Measurements from ENCODE around the gene EIF2B1.

EIF2B1 gene

DNA sequence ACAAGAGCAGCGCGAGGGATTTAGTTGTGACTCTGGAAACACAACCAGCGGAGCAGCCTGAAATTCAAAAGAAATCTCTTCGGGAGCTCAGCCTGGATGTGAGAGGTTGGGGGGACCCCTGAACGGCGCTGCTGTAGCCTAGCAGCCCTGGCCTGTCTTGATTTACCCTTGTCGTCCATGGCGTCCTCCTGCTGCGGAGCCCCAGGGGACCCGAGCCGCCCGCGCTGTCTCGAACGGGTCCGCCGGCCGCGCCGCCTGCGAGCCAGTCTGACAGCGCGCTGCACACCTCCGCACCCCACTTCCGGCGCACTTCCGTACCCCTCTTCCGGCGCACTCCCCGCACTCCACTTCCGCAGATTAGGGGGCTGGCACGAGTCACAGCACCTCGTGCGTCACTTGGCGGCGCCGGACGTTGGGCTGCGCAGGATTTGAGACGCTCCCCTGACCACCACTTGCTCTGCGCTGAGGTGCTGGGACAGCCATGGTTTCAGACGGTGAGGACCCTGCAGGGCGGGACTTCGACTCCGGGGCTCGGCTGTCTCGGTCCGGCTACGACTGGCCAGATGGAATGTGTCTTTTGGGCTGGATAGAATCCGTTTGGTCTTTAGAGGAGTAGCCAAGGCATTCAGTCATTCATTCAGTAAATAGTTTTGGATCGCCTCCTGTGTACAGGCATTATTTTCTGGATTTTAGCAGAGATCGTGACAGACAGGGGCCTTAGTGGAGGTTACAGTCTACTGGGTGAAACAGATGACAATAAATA, at the start of gene EIF2B1, which contains the start of gene GTF2H3:
TSS of gene EIF2B1 (minus strand) at position 308 of the 763 bp plus-strand sequence. CDS start at position 179, 129 bp downstream.
TSS of gene GTF2H3 (plus strand) at position 451 of the 763 bp plus-strand sequence. CDS start at position 482, 31 bp downstream.
- DNase-seq (ENCODE audit: low read depth), result peak; percentile 94

DNA sequence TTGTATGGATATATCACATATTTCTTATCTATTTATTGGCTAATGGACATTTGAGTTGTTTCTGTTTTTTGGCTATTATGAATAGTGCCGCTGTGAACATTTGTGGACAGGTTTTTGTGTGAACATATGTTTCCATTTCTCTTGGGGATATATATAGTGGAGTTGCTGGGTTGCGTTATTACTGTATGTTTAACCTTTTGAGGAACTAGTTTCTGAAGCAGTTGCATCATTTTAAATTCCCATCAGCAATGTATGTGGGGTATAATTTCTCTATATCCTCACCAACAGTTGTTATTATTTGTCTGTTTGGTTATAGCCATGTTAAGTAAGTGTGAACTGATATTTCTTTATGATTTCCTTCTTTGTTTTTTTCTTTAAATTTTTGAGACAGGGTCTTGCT, 48.1 kb upstream of the EIF2B1 start:
- no peak for DNase-seq (ENCODE audit: low read depth)

DNA sequence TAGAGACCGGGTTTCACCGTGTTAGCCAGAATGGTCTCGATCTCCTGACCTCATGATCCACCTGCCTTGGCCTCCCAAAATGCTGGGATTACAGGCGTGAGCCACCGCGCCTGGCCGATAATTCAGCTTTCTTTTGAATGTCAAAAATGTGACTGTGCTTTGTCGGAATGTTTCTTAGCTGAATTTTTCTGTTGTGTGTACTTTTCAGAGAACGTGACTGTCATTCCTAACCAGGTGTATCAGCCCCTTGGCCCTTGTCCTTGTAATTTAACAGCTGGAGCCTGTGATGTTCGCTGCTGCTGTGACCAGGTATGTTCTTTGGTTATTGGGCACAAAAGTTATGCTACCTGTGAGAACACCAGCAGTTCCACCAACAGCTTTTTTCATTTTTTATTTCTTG, 45.5 kb upstream of the EIF2B1 start:
- no peak for DNase-seq (ENCODE audit: low read depth)

DNA sequence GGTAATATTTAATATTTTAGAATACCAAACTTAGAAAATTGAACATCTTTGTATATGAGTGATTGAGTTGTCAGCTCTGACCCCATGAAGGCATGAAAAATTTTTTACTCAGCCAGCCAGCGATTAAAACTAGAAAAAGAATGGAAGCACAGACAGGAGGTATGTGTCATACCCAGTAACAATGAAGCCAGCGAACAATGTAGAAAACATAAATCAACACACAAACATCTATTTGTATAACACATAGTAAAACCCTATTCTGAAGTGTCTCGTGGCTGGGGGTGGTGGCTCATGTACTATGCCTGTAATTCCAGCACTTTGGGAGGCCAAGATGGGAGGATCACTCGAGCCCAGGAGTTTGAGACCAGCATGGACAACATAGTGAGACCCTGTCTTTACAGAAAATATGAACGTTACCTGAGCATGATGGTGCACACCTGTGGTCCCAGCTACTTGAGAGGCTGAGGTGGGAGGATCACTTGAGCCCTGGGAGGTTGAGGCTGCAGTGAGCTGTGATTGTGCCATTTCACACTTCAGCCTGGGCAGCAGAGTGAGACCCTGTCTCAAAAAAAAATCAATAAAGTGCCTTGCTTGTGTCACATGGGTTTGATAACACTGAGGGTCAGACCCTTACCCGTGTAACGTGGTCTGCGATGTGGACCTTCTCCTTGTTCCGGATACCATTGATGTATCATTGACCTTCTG, 43.3 kb upstream of the EIF2B1 start:
- DNase-seq (ENCODE audit: low read depth), result no peak

DNA sequence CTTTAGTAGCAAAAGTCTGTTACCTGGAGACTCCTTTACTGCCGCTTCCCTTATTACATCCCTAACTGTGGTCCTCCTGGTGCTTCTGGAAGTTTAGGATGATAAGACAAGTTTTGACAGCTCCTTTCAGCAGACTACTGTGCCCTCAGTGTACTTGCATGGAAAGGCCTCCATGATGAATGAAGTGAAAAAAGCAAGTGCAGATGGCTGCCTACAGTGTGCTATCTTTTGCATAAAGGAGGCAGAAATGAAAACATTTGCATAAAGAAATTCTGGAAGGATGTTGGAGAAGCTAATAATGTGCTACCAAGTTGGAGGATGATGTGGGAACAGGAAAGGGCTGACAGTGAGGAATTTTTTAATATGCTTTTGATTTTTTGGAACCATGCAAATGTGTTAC, 42.0 kb upstream of the EIF2B1 start:
- no peak for DNase-seq (ENCODE audit: low read depth)

DNA sequence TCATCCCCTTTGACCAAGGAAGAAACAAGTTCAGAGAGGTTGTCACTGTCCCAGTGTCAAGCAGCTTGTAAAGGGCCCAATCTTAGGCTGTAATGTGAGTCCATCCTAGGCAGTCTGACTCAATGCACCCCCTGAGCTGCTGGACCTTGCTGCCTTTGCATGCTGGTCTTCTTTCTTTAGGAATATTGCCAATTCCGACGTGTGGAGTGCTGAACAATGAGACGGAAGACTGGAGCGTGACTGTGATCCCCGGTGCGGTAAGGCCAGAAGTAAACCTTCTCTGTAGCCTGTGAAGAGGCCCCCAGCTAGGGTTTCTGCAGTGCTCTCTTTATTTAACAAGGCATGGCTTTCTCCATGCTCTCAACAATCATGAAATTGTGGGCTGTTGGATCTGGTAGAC, 38.4 kb upstream of the EIF2B1 start:
- no peak for DNase-seq (ENCODE audit: low read depth)

DNA sequence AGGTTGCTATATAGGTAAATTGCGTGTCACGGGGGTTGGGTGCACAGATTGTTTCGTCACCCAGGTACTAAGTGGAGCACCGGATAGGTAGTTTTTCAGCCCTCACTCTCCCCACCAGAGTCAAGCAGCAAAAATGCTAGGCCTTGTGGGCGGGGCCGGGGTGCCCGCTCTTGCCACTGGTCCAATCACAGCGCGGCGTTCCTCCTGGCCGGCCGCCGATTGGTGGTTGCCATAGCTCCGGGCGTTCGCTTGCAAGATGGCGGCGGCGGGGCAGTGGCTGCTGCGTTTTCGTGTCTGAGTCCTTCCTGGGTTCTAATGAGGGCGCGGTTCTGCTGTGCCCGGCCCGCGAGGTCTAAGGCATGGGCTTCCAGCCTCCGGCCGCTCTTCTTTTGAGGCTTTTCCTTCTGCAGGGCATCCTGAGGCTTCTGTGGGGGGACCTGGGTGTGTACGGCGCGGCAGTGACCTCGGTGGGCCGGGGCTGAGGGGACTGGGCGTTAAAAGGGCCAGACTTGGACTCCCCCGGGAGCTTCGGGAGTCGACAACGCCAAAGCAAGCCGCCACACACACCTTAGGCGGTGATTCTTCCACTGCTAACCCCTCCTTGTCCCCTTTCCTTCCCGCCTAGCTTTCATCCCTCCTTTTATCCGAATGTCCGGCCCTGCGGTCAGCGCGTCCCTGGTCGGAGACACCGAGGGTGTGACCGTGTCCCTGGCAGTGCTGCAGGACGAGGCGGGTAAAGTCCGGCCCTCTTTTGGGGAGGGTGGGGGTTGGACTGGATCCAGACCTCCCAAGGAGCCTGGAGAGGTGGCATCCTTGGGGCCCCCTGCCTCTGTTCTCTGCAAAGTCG, 37.6 kb upstream of the EIF2B1 start, which contains the start of gene TCTN2:
TSS of gene TCTN2 (plus strand) at position 232 of the 847 bp plus-strand sequence. CDS start at position 360, 128 bp downstream.
- DNase-seq (ENCODE audit: low read depth), result peak; percentile 88

DNA sequence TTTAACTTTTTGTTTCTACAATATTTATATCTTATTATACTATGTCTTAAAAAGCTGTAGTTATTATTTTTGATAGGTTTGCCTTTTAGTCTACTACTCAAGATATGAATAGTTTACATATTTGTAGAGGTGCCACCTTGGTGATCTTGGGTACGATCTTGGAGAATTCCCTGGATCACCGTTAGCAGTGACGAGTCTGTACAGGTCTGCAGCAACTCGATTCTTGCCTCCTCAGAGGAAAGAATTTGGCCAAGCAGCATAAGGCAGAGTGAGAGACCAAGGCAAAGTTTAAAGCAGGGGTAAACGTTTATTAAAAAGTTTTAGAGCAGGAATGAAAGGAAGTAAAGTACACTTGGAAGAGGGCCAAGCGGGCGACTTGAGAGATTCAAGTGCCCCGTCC, 34.3 kb upstream of the EIF2B1 start:
- no peak for DNase-seq (ENCODE audit: low read depth)

DNA sequence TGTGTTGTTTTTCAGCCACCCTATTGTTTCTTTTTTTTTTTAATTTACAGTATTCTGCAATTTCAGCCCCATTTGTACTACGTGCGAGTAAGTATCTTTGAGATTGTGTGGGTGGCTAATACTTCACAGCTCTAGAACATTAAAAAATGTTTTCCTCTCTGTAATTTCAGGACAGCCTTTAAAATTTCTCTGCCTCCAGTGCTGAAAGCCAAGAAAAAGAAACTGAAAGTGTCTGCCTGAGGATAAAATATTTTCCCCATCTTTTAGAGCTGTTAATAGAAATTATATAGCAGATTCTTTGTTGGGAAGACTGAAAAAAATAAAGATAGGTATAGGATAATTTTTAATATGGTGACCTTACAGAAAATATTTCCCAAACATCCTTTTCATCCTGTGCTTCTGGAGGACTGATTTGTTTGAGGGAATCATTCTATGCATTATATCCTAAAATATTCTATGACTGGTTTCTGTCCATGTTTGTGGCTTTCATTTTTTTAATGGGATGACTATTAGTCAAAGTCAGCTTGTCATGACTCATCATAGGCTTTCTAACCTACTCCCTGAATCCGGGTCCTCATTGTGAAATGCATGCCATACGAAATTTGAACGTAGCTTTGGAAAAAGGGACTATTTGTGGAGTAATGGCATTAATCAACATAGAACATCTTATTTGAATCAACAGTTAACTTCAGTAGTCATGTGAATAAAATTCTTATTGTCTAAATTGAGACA, 26.7 kb upstream of the EIF2B1 start:
- DNase-seq (ENCODE audit: low read depth), result no peak

DNA sequence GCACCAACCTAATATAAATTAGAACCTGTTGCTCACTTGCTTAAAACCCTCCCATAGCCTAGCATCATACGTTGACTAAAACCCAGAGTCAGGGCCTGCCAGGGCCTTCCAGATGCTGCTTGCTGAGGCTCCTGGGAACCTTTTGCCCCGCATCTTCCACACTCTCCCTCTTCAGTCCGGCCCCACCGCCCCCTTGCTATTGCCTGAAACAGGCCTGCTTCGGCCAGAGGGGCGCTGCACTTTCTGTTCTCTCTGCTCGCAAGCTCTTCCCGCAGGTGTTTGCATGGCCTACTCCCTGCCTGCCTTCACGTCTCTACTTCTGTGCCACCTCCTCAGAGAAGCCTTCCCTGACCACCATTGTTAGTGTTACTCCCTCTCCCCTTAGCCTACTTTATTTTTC, 23.7 kb upstream of the EIF2B1 start:
- no peak for DNase-seq (ENCODE audit: low read depth)

DNA sequence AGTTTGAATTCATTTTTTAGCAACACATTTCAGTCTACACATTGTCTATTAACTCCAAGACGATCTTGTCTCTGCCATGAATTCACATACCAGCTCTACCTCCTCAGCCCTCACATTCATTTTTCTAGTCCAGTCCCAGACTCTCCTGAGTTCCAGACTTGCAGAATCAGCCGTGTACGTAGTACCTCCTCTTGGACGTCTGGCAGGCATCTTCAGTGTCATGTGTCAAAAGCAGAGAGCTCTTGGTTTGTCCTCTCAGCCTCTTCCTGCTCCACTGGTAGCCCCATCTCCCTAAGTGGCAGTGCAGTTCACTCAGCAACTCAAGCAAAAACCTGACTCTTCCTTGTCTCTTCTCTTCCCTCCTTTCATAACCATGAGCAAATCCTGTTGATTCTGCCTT, 22.9 kb upstream of the EIF2B1 start:
- DNase-seq (ENCODE audit: low read depth), result no peak

DNA sequence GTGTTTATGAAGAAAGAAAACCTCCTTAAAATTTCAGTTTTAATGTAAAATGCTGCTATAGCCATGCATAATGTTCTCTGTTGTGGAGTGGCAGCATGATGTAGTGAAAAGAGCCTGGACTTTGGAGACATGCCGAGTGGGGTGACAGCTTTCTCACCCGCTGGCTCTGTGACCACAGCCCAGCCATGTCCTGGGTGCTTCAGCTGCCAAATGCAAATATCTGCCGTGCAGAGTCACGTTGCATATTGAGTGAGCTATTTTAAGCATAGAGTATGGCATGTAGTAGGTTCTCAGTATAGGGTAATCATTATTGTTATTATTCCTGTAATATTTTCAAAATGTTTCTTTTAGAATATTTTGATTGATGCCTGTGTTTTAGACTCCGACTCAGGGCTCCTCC, 21.9 kb upstream of the EIF2B1 start:
- no peak for DNase-seq (ENCODE audit: low read depth)

DNA sequence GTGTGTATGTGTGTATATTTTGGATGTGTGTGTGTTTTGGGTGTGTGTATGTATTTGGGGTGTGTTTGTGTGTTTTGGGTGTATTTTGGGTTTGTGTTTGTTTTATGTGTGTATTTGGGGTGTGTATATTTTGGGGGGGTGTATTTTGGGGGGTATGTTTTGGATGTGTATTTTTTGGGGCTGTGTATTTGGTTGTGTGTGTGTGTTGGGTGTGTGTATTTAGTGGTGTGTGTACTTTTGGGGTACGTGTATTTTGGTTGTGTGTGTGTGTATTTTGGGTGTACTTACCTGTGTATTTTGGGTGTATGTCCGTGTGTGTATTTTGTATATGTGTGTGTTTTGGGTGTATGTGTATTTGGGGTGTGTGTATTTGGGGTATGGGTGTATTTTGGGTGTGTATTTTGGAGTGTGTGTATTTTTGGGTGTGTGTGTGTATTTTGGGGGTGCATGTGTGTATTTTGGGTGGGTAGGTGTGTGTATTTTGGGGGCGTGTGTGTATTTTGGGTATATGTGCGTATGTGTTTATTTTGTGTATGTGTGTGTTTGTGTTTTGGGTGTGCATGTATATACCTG, 20.7 kb upstream of the EIF2B1 start:
- no peak for DNase-seq (ENCODE audit: low read depth)

DNA sequence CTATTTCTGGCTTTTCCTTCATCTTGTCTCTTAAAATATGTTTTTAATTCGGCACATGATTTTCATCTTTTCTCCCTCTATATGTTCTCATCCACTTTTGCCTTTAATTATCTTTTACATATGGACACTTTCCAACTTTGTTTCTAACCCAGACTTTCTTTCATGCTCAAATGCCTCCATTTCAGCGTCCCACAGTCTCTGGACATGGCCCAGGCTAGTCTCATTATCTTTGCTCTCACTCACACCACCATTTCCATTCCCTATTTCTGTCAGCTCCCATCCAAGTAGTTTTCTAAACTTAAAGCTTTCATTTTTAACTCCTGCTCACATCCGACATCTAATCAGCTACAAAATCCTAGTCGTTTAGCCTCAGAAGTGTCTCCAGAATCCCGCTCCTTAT, 14.9 kb upstream of the EIF2B1 start:
- DNase-seq (ENCODE audit: low read depth), result no peak

DNA sequence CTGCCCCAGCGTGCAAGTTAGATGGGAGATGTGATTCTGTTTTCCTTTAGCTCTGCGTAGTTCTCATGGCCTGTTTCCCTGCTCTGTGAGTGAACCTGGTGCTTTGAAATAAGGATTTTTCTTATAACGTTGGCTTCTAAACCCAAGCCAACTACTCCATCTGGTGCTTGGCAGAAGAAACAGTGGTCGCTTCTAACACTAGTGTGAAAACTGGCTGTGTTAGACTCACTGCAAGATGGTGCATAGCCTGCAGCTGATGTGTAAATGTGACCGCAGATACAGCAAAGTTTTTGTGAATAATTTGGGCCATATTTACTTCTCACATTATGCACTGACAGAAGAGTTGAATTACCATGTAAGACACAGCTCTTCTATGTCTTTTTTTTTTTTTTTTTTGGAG, 12.4 kb upstream of the EIF2B1 start:
- no peak for DNase-seq (ENCODE audit: low read depth)

DNA sequence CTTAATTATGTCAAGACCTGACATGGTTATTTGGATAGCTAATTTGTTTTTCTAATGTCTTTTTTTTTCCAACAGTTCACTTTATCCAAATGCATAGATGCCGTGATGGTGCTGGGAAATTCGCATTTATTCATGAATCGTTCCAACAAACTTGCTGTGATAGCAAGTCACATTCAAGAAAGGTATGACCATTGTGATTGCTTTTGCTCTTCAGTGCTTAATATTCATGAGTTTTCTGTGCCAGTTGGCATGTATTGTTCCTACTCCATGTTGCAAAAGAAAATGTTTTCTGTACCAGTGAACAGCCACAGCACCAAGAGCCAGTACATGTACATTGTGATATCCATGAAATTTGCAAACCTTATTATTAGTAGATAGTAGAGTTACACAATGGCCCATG, 11.9 kb upstream of the EIF2B1 start:
- DNase-seq (ENCODE audit: low read depth), result no peak

DNA sequence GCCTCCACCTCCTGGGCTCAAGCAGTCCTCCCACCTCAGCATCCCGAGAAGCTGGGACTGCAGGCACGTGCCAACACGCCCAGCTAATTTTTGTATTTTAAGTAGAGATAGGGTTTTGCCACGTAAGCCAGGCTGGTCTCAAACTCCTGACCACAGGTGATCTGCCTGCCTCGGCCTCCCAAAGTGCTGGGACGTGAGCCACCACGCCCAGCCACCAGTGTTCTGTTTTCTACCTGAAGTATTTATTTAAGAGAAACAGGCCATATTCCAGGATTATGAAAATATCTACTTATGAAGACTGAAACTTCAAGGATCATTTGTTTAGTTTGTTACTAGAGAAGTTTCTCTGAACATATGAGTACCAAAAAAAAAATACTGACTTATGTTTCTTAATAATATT, 10.4 kb upstream of the EIF2B1 start:
- no peak for DNase-seq (ENCODE audit: low read depth)

DNA sequence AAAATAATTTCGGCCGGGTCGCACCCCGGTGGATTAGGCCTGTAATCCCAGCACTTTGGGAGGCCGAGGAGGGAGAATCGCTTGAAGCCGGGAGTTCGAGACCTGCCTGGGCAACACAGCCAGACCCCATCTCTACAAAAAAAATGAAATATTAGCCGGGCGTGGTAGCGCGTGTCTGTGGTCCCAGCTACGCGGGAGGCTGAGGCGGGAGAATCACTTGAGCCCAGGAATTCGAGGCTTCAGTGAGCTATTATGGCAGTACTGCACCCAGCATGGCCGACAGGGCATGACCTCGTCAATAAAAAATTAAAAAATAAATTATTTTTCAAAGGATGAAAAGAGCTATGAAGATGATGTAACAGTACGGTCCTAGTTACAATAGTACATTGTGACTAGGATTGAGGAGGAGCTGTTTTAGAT, 666 bp upstream of the EIF2B1 start:
- DNase-seq (ENCODE audit: low read depth), result no peak

DNA sequence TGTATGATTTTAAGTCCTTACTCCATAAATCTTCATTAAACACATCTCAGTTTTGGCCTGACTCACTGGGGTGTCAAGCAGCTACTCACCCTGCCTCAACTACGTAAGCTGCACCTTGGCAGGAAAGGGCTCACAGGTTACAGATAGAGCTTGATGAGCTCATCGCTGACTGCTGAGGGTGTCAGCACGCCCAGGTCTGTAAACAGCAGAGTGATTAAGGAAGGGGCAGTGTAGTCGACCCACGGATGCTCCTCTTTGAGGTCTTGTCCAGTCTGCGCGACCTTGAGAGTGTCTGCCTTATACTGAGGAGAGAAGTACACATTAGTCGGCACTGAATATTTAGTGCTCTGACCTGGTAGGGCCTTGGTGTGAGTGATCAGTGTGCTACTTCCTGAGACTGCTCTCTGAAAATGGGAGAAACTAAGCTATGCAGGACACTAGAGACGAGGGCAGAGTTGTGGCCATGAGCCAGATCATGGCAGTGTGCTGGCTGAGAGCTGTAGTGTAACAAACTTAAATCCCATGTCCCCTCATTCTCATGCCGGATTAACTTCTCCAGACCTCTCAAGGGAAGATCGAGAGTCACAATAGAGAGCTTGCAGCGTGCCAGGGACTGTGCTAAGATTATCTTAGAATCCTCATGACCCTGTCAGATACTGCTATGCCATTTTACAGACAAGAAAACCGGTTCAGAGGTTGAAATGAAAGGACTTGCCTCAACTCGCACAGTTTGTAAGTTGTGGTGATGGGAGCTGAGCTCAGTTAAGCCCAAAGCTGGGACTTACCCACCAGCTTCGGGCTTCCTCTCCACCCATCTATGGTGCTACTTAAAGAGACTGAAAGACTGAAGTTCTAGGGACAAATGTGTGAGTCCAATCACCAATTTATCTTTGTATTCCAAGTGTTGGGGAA, 11.6 kb downstream of the EIF2B1 start:
- DNase-seq (ENCODE audit: low read depth), result no peak

DNA sequence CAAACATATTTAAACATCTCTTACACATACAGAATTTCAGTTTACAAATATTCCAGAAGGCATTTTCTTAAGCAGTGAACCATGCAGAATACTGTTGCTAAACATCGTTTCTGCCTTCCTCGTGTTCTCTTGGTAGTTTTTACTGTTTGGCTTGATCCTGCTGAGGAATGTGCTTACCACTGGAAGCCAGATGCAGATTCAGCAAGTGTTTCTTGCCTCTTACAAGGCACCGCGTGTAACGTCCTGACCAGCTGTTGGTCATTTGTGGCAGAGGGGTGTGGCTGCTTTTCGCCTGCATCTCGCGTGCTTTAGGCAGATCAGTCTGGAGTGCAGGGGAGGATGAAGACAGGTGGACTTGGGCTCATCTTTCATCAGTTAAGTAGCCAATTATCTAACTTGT, 12.4 kb downstream of the EIF2B1 start:
- DNase-seq (ENCODE audit: low read depth), result no peak
